ENCODE data around the gene HLA-B.

Gene HLA-B

GRCh38 chr6:31308050-31308844, 48.7 kb downstream of the HLA-B start:
- Mint-ChIP-seq H3K36me3 (ENCODE audit: low read depth) (no peaks in the 10 kb centered on the region), H3K9me3 (no peaks in the 10 kb centered on the region), H3K4me3 (no peak overlapping the region), H3K27me3 (ENCODE audit: low read depth) (peaks cover 17% of the 10 kb centered on the region), H3K27ac (no peak overlapping the region), H3K4me1 (no peaks in the 10 kb centered on the region)
- TF ChIP-seq CTCF (IDR thresholded peaks at IDR 0.05; ENCODE audit: unreplicated experiment in 3 of 3) = no peak

- Mint-ChIP-seq H3K4me3 (no peak overlapping the region), H3K9me3 (no peaks in the 10 kb centered on the region), H3K27me3 (ENCODE audit: low read depth) (peaks cover 18% of the 10 kb centered on the region), H3K27ac (no peak overlapping the region), H3K4me1 (no peaks in the 10 kb centered on the region), H3K36me3 (ENCODE audit: low read depth) (no peaks in the 10 kb centered on the region)
- TF ChIP-seq CTCF (IDR thresholded peaks at IDR 0.05; ENCODE audit: unreplicated experiment in 3 of 3) = no peak
These were observed 49.3 kb downstream of the HLA-B start for GRCh38 chr6:31307669-31308049.

- Mint-ChIP-seq H3K27ac (no peak overlapping the region), H3K36me3 (ENCODE audit: low read depth) (no peaks in the 10 kb centered on the region), H3K9me3 (no peaks in the 10 kb centered on the region), H3K4me1 (no peaks in the 10 kb centered on the region), H3K27me3 (ENCODE audit: low read depth) (peaks cover 28% of the 10 kb centered on the region), H3K4me3 (no peak overlapping the region)
- TF ChIP-seq CTCF (IDR thresholded peaks at IDR 0.05; ENCODE audit: unreplicated experiment in 3 of 3) = no peak
These were observed 51.2 kb downstream of the HLA-B start for GRCh38 chr6:31305703-31306219.

- Mint-ChIP-seq H3K27me3 (ENCODE audit: low read depth) (peaks cover 27% of the 10 kb centered on the region), H3K4me1 (no peaks in the 10 kb centered on the region), H3K9me3 (no peaks in the 10 kb centered on the region), H3K4me3 (no peak overlapping the region), H3K27ac (no peak overlapping the region), H3K36me3 (ENCODE audit: low read depth) (no peaks in the 10 kb centered on the region)
- no peak for TF ChIP-seq CTCF (IDR thresholded peaks at IDR 0.05; ENCODE audit: unreplicated experiment in 3 of 3)
These were observed 52.3 kb downstream of the HLA-B start for GRCh38 chr6:31304683-31305082.
